ENCODE results near the gene B4GALT3.
"Not testable (repeated sequence)": the region's sequence is repeated elsewhere in the genome, so short reads cannot be mapped to it uniquely, and the experiment has no call there.

The B4GALT3 gene

GRCh38 chr1:161177112-161177935 lies at the start of gene B4GALT3:
Gene B4GALT3 (minus strand): TSS chr1:161177507. CDS start chr1:161176060, 1,447 bp downstream.
- DNase-seq: peak; percentile 97

GRCh38 chr1:161226759-161227158 lies 49.5 kb upstream of the B4GALT3 start:
- no peak for DNase-seq

GRCh38 chr1:161226320-161226711 lies 49.0 kb upstream of the B4GALT3 start:
- DNase-seq: peak; percentile 23

GRCh38 chr1:161225534-161226319 lies 48.4 kb upstream of the B4GALT3 start, which contains the start of gene TOMM40L:
Gene TOMM40L (plus strand): TSS chr1:161226060. CDS start chr1:161226490, 430 bp downstream.
- DNase-seq: peak; percentile 89

GRCh38 chr1:161225178-161225533 lies 47.8 kb upstream of the B4GALT3 start:
- DNase-seq: no peak

GRCh38 chr1:161224695-161225087 lies 47.4 kb upstream of the B4GALT3 start:
- not testable (repeated sequence) for DNase-seq

- no peak for DNase-seq
Measured at GRCh38 chr1:161223805-161224694, 46.7 kb upstream of the B4GALT3 start.

- DNase-seq: no peak
Measured at GRCh38 chr1:161222175-161223019, 45.1 kb upstream of the B4GALT3 start.

- no peak for DNase-seq
Measured at GRCh38 chr1:161220002-161220401, 42.7 kb upstream of the B4GALT3 start.

GRCh38 chr1:161219078-161219892 lies 42.0 kb upstream of the B4GALT3 start:
- DNase-seq: no peak

- no peak for DNase-seq
Measured at GRCh38 chr1:161218301-161219077, 41.2 kb upstream of the B4GALT3 start.

- DNase-seq: no peak
Measured at GRCh38 chr1:161217831-161218230, 40.5 kb upstream of the B4GALT3 start.

- DNase-seq: no peak
Measured at GRCh38 chr1:161216945-161217712, 39.8 kb upstream of the B4GALT3 start.

GRCh38 chr1:161215076-161215475 lies 37.8 kb upstream of the B4GALT3 start, which contains the start of gene FCER1G:
Gene FCER1G (plus strand): TSS chr1:161215295. CDS start chr1:161215322, 27 bp downstream.
- DNase-seq: no peak

GRCh38 chr1:161214369-161214768 lies 37.1 kb upstream of the B4GALT3 start:
- no peak for DNase-seq

- peak; percentile 84 for DNase-seq
Measured at GRCh38 chr1:161209790-161210409, 32.6 kb upstream of the B4GALT3 start.

GRCh38 chr1:161207173-161207572 lies 29.9 kb upstream of the B4GALT3 start:
- DNase-seq: no peak

- no peak for DNase-seq
Measured at GRCh38 chr1:161206411-161207140, 29.3 kb upstream of the B4GALT3 start.
